OCI-LY1 (cell line): ENCODE data around the gene BMP4.

Source experiments
- H2AFZ ChIP-seq: fragments of 200-600 bp; sonication (generic), shearing (Covaris generic); 2 replicates; pipeline ENCODE4 v1.6.0; 2014; ENCODE audit warnings: antibody characterized with exemption, mild to moderate bottlenecking, low read length
- H3F3A ChIP-seq: fragments of 200-600 bp; sonication (generic), shearing (Covaris generic); 2 replicates; pipeline ENCODE4 v1.6.0; 2014; ENCODE audit warnings: mild to moderate bottlenecking, antibody characterized with exemption, low read length, moderate library complexity; ENCODE audit not compliant: insufficient read depth
- H3K27ac ChIP-seq: fragments of 200-600 bp; sonication (generic); 2 replicates; pipeline ENCODE4 v1.5.1; 2014; ENCODE audit warnings: low read length, mixed run types, mild to moderate bottlenecking, low read depth; ENCODE audit not compliant: poor library complexity, severe bottlenecking
- H3K27me3 ChIP-seq: fragments of 200-600 bp; sonication (generic); 2 replicates; pipeline ENCODE4 v1.6.0; 2014; ENCODE audit warnings: antibody characterized with exemption, mild to moderate bottlenecking, low read length, moderate library complexity; ENCODE audit not compliant: insufficient read depth
- H3K36me3 ChIP-seq: fragments of 200-600 bp; sonication (generic); 2 replicates; pipeline ENCODE4 v1.6.1; 2014; ENCODE audit warnings: mild to moderate bottlenecking, antibody characterized with exemption, low read length, moderate library complexity, mixed read lengths; ENCODE audit not compliant: insufficient read depth
- H3K4me1 ChIP-seq: fragments of 200-600 bp; sonication (generic); 2 replicates; pipeline ENCODE4 v1.5.1; 2014; ENCODE audit warnings: mild to moderate bottlenecking, low read length, moderate library complexity; ENCODE audit not compliant: insufficient read depth, severe bottlenecking
- H3K4me2 ChIP-seq: fragments of 200-600 bp; sonication (generic), shearing (Covaris generic); 2 replicates; pipeline ENCODE4 v1.6.1; 2014; ENCODE audit warnings: low read length
- H3K4me3 ChIP-seq: fragments of 200-600 bp; sonication (generic); 2 replicates; pipeline ENCODE4 v1.5.1; 2014; ENCODE audit warnings: low read length, low read depth, mild to moderate bottlenecking, mixed read lengths; ENCODE audit not compliant: poor library complexity, severe bottlenecking
- H3K79me2 ChIP-seq: fragments of 200-600 bp; shearing (Covaris generic); 2 replicates; pipeline ENCODE4 v1.6.1; 2016; ENCODE audit warnings: mixed run types, low read length, mixed read lengths; ENCODE audit not compliant: insufficient read depth
- H3K9ac ChIP-seq: fragments of 200-600 bp; sonication (generic), shearing (Covaris generic); 2 replicates; pipeline ENCODE4 v1.6.1; 2014; ENCODE audit warnings: mild to moderate bottlenecking, low read length, mixed read lengths
- H3K9me2 ChIP-seq: fragments of 200-600 bp; sonication (generic), shearing (Covaris generic); 2 replicates; pipeline ENCODE4 v1.6.1; 2014; ENCODE audit warnings: low read depth, mild to moderate bottlenecking, low read length, mixed read lengths
- H3K9me3 ChIP-seq: fragments of 200-600 bp; shearing (Covaris generic); 2 replicates; pipeline ENCODE4 v1.6.1; 2014; ENCODE audit warnings: low read length, mixed read lengths
- H4K20me1 ChIP-seq: fragments of 200-600 bp; sonication (generic), shearing (Covaris generic); 2 replicates; pipeline ENCODE4 v1.6.0; 2016; ENCODE audit warnings: mild to moderate bottlenecking, low read length; ENCODE audit not compliant: insufficient read depth
- EZH2 ChIP-seq: fragments of 200-600 bp; sonication (generic), shearing (Covaris generic); IDR thresholded peaks from 2 replicates; pipeline ENCODE4 v1.8.0; 2017; ENCODE audit warnings: borderline replicate concordance, mixed run types, mild to moderate bottlenecking, antibody characterized with exemption, low read length, moderate library complexity, mixed read lengths
- TF ChIP-seq, protein P1 (sequence below): fragments of 200-600 bp; sonication (generic), shearing (Covaris generic); IDR thresholded peaks from 2 replicates; pipeline ENCODE4 v1.5.1; 2017; ENCODE audit warnings: mild to moderate bottlenecking, antibody characterized with exemption, low read length, moderate library complexity, mixed read lengths

Gene BMP4

DNA sequence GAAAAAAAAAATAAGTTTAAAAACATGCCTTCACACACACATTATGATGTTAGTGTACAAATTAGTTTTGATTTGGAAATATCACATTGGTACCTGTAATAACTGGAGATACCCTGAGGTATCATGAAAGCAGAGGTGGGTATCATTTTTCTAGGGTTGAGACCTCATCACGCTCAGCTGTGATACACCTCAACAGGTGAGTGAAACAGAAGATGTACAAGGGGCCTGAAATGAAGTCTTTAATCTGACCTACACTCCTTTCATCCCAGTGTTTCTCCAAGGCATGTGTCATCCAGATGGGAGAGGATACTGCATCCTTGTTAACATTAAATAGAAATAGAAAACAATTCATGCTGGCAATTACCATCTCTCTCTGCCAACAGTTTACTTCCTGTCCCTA, 7.4 kb downstream of the BMP4 start:
- H3K27me3 ChIP-seq: no peaks in the 10 kb centered on the region; the same call in 1 of the 2 replicates
- no peaks in the 10 kb centered on the region for H3K9me3 ChIP-seq
- H3K27ac ChIP-seq: no peak overlapping the region
- H3K36me3 ChIP-seq: no peaks in the 10 kb centered on the region
- H3K9ac ChIP-seq: no peak overlapping the region
- no peak overlapping the region for H3K4me2 ChIP-seq
- H3K4me3 ChIP-seq: no peak overlapping the region
- no peaks in the 10 kb centered on the region for H3K79me2 ChIP-seq
- H3F3A ChIP-seq: no peaks in the 10 kb centered on the region
- H4K20me1 ChIP-seq: no peaks in the 10 kb centered on the region
- H3K9me2 ChIP-seq: no peaks in the 10 kb centered on the region
- H3K4me1 ChIP-seq: no peaks in the 10 kb centered on the region
- no peak overlapping the region for H2AFZ ChIP-seq
- TF ChIP-seq, protein P1, sequence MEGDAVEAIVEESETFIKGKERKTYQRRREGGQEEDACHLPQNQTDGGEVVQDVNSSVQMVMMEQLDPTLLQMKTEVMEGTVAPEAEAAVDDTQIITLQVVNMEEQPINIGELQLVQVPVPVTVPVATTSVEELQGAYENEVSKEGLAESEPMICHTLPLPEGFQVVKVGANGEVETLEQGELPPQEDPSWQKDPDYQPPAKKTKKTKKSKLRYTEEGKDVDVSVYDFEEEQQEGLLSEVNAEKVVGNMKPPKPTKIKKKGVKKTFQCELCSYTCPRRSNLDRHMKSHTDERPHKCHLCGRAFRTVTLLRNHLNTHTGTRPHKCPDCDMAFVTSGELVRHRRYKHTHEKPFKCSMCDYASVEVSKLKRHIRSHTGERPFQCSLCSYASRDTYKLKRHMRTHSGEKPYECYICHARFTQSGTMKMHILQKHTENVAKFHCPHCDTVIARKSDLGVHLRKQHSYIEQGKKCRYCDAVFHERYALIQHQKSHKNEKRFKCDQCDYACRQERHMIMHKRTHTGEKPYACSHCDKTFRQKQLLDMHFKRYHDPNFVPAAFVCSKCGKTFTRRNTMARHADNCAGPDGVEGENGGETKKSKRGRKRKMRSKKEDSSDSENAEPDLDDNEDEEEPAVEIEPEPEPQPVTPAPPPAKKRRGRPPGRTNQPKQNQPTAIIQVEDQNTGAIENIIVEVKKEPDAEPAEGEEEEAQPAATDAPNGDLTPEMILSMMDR: no peak
- TF ChIP-seq EZH2: no peak

DNA sequence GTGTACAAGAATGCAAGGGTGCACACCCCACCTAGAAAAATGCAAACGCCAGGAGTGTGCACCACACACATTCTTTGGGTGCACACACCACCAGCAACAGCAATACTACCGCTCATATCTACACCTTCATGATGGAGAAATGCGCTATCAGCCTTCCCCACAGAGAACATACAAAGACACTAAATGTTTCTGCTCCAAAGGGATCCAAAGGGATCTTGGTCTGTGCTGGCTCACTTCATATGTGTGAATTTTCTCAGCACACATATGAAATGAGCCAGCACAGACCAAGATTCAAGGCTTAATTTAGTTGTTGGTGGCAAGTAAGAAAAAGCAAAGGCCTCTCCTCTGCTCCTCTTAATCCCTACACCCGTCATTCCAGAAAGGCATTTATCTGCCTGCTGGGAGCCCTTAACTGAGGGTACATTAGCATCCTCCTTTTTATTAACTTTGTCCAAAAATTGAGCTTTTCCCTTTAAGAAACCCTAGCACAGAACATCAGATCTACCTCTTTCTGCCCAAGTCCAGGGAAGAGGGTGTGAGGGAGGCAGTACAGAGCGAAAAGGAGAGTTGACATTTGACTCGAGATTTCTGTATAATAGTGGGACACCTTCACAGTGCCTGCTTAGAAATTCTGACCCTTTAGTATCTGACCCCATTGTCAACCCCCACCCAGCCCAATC, 8.3 kb downstream of the BMP4 start:
- Histone ChIP-seq H4K20me1 (no peaks in the 10 kb centered on the region), H3F3A (no peaks in the 10 kb centered on the region), H3K27ac (no peak overlapping the region), H3K9ac (no peak overlapping the region), H2AFZ (no peak overlapping the region), H3K4me2 (no peak overlapping the region), H3K4me1 (no peaks in the 10 kb centered on the region), H3K79me2 (no peaks in the 10 kb centered on the region), H3K9me3 (no peaks in the 10 kb centered on the region), H3K9me2 (no peaks in the 10 kb centered on the region), H3K4me3 (no peak overlapping the region), H3K36me3 (no peaks in the 10 kb centered on the region), H3K27me3 (no peaks in the 10 kb centered on the region; the same call in 1 of the 2 replicates)
- TF ChIP-seq, protein P1: no peak
- no peak for TF ChIP-seq EZH2

DNA sequence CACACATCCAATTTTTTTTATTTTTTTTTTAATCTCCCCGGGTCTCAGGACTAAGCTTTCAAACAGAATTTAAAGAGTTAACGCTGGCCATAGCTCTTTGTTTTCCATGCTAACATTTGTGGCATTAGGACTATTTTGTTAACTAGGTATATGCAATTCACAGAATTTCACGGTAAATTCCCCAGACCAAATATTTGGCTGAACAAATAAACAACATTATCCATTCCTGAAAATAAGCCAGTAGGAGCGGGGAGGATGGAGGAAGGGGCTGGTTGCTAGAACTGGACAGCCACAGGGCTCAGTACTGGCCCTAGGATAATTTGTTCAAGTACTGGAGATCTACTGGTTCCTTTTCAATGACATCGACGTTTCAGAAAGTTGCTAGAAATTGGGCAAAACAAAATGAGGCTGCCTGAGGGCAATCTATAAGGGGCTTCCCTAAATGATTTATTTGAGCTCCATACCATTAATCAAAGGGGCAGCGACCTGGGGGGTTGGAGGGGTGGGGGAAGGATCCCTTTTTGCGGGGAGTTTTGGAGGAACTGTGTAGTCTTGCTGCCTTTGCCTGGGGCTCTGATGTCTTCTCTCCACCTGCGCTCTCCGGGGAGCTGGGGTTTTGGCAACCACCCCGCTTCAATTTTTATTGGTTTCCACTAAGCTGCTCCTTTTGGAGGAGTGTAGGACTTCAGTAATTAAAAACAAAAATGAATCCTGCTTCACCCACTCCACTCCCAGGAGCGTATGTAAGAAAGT, 9.0 kb downstream of the BMP4 start:
- no peaks in the 10 kb centered on the region for H3K9me2 ChIP-seq
- no peaks in the 10 kb centered on the region for H3K79me2 ChIP-seq
- no peak overlapping the region for H3K4me3 ChIP-seq
- H2AFZ ChIP-seq: no peak overlapping the region
- no peaks in the 10 kb centered on the region for H4K20me1 ChIP-seq
- no peaks in the 10 kb centered on the region; the same call in 1 of the 2 replicates for H3K27me3 ChIP-seq
- H3K4me2 ChIP-seq: no peak overlapping the region
- no peaks in the 10 kb centered on the region for H3K36me3 ChIP-seq
- no peaks in the 10 kb centered on the region for H3F3A ChIP-seq
- H3K4me1 ChIP-seq: no peaks in the 10 kb centered on the region
- TF ChIP-seq, protein P1: no peak
- no peak for TF ChIP-seq EZH2
- H3K9me3 ChIP-seq: no peaks in the 10 kb centered on the region
- H3K27ac ChIP-seq: no peak overlapping the region
- no peak overlapping the region for H3K9ac ChIP-seq
